PC-3 (cell line): Measurements from ENCODE around the gene PTPN23.

Experiments
- EZH2 ChIP-seq: fragments of 300-600 bp; sonication (generic); IDR thresholded peaks from one replicate; pipeline ENCODE4 v1.6.1; 2017; ENCODE audit warnings: antibody characterized with exemption, mild to moderate bottlenecking, low read length; ENCODE audit not compliant: unreplicated experiment
- TF ChIP-seq, protein P1 (sequence below): fragments of 300-600 bp; sonication (generic); conservative IDR thresholded peaks from 2 replicates; pipeline ENCODE4 v1.5.1; 2017; ENCODE audit warnings: antibody characterized with exemption, low read depth, mild to moderate bottlenecking, low read length

DNA sequence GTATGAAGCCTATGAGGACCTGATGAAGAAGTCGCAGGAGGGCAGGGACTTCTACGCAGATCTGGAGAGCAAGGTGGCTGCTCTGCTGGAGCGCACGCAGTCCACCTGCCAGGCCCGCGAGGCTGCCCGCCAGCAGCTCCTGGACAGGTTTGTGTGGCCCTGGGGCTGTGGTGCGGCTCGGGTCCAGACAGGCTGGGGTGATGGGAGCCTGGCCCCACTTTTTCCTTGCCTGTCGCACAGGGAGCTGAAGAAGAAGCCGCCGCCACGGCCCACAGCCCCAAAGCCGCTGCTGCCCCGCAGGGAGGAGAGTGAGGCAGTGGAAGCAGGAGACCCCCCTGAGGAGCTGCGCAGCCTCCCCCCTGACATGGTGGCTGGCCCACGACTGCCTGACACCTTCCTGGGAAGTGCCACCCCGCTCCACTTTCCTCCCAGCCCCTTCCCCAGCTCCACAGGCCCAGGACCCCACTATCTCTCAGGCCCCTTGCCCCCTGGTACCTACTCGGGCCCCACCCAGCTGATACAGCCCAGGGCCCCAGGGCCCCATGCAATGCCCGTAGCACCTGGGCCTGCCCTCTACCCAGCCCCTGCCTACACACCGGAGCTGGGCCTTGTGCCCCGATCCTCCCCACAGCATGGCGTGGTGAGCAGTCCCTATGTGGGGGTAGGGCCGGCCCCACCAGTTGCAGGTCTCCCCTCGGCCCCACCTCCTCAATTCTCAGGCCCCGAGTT lies 29.0 kb downstream of the PTPN23 start:
- TF ChIP-seq, protein P1, sequence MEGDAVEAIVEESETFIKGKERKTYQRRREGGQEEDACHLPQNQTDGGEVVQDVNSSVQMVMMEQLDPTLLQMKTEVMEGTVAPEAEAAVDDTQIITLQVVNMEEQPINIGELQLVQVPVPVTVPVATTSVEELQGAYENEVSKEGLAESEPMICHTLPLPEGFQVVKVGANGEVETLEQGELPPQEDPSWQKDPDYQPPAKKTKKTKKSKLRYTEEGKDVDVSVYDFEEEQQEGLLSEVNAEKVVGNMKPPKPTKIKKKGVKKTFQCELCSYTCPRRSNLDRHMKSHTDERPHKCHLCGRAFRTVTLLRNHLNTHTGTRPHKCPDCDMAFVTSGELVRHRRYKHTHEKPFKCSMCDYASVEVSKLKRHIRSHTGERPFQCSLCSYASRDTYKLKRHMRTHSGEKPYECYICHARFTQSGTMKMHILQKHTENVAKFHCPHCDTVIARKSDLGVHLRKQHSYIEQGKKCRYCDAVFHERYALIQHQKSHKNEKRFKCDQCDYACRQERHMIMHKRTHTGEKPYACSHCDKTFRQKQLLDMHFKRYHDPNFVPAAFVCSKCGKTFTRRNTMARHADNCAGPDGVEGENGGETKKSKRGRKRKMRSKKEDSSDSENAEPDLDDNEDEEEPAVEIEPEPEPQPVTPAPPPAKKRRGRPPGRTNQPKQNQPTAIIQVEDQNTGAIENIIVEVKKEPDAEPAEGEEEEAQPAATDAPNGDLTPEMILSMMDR: no peak
- no peak for TF ChIP-seq EZH2
